SHP77 (cell line): ENCODE data around the gene NFE2L2.
"Not testable (repeated sequence)": the region's sequence is repeated elsewhere in the genome, so short reads cannot be mapped to it uniquely, and the experiment has no call there.

Source experiments
- DNase-seq, 2 experiments: peaks; one replicate each; lab custom pipeline; 2025; lab: John Stamatoyannopoulos, UW

NFE2L2 gene

GRCh38 chr2:177281400-177282180 lies 17.1 kb upstream of the NFE2L2 start:
- DNase-seq = no peak

DNA sequence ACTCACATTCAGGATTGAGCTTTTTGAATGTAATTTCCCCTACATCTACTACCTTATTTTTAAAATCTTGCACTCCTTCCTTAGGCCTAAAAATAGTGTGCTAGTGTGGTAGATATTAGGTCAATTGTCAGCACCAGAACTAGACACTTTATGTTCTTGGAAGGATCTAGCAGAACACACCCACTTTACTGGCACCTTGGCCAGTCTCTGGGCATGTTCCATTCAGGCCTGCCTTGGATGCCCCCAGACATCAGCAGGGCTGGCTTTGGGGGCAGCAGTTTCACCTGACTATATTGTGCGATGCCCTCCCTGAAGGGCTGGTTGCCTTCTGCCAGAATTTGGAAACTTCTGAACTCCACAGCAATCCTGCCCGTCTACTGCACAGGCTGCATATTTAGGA lies 15.3 kb upstream of the NFE2L2 start:
- no peak for DNase-seq

- no peak for DNase-seq
Observed at GRCh38 chr2:177275743-177276055, 11.2 kb upstream of the NFE2L2 start.

- no peak for DNase-seq
Observed at GRCh38 chr2:177275040-177275742, 10.7 kb upstream of the NFE2L2 start.

- DNase-seq = no peak
Observed at GRCh38 chr2:177273408-177273807, 8.9 kb upstream of the NFE2L2 start.

DNA sequence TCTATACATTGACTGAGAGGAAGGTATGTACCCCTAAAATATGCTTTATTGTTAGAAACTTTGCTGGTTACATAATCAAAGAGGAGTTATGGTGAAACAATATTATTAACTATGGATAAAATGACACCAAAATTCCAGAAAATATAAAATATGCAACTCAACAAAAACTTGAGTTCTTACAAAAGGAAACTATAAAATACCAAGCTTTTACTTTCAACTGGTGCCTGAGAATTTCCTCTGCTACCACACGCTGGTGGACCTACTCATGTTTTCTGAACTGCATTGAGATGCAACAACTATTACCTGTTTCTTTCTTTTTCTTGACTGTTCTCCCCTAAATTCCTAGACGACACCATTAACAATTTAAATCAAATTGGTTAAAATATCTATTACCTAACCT lies 8.2 kb upstream of the NFE2L2 start:
- no peak for DNase-seq

DNA sequence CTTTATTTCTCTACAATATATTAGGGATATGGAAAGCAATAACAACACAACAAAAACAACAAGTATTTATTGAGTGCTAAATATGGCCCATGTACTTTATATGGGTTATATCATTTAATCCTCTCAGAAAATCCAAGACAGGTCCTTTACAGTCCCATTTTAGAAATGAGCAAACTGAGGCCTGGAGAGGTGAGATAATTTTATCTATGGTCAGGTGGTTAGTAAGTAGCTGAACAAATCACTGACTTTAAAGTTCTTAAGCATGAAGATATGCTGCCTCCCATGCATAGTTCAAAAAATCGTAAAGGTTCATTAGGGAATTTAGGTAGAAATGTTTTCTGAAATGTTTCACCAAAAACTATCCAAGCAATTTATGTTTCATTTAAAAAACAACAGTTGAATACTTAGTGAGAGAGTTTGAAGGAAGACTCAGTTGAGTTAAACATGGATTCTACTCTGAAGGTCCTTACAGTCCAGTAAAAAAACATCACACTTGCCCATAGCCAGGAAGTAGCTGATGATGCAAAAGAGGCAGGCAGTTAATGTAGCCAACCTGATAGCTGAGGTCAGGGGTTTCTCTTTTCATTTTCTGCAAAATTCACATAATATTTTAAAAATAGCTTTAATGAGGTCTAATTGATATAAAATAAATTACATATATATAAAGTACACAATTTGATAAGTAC lies 7.6 kb upstream of the NFE2L2 start:
- no peak for DNase-seq

GRCh38 chr2:177270531-177270930 lies 6.0 kb upstream of the NFE2L2 start:
- DNase-seq = no peak

DNA sequence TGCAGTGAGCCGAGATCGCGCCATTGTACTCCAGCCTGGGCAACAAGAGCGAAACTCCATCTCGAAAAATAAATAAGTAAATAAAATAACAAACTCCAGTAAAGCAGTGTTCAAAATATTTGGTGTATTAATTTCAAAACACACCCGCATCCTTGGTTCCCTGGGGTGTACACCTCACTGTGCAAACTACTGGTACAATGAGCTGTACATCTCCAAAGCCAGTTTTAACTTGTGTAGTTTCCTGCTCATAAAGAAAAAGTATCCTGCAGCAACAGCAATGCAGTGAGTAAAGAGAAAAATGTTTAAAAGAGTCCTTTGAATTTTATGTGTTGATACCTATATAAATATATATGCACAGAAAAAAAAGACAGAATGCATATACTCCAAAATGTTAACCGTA lies 4.4 kb upstream of the NFE2L2 start:
- no peak for DNase-seq

- no peak for DNase-seq
Observed at GRCh38 chr2:177268187-177268871, 3.8 kb upstream of the NFE2L2 start.

DNA sequence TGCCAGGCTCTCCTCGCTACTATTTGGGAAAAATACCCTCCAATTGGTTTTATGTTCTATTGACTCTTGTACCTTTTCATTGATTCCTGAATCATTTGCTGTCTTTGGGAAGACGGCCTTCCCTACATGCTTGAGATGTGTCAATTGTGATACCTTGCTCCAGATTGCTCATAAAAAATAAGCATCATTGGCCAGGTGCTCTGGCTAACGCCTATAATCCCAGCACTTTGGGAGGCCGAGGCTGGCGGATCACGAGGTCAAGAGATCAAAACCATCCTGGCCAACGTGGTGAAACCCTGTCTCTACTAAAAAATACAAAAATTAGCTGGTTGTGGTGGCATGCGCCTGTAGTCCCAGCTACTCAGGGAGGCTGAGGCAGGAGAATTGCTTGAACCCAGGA lies 2.4 kb upstream of the NFE2L2 start:
- not testable (repeated sequence) for DNase-seq

- no peak for DNase-seq
Observed at GRCh38 chr2:177265824-177266817, 1.6 kb upstream of the NFE2L2 start.

DNA sequence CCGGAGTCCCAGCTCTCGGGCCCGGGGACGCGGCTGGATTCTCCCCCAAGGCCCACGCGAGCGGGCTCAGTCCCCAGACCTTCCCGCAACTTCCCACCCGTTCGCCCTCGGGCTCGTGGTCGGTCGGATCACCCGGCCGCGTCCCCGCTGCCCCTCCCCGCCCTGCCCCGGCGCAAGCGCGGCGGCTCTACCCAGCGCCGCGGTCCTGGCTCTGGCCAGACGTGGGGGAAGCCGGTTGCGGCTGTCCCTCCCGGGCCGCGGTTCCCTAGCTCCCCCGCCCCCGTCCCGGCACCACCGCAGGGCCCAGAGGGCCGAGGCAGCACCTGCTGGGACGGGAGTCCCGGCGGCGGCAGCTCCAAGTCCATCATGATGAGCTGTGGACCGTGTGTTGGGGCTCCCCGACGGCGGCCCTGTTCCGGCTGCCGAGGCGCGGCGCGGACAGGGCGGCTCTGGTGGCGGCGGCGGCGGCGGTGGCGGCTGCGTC lies 276 bp downstream of the NFE2L2 start:
- DNase-seq = no peak

- peak; percentile 75 to 88 for DNase-seq
Observed at GRCh38 chr2:177263451-177264208, 897 bp downstream of the NFE2L2 start.

- DNase-seq = no peak
Observed at GRCh38 chr2:177262958-177263450, 1.5 kb downstream of the NFE2L2 start.

DNA sequence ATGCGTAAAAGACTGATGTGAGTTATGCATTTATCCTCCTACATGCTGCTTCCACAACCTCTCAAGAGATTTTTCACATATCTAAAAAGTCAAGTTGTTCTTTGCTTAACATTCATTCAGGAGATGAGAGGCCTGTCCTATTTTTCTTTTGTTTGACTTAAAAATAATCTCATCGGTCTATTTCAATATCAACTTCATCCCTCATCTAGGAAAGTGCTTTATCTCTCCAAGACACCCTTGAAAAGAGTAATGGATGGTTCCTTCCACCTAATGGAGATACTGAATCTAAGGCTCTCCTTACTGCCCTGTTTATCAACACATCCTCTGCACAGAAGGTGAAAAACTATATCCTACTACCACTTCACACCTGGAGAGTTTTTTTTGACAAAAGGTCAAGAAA lies 2.4 kb downstream of the NFE2L2 start:
- no peak for DNase-seq

DNA sequence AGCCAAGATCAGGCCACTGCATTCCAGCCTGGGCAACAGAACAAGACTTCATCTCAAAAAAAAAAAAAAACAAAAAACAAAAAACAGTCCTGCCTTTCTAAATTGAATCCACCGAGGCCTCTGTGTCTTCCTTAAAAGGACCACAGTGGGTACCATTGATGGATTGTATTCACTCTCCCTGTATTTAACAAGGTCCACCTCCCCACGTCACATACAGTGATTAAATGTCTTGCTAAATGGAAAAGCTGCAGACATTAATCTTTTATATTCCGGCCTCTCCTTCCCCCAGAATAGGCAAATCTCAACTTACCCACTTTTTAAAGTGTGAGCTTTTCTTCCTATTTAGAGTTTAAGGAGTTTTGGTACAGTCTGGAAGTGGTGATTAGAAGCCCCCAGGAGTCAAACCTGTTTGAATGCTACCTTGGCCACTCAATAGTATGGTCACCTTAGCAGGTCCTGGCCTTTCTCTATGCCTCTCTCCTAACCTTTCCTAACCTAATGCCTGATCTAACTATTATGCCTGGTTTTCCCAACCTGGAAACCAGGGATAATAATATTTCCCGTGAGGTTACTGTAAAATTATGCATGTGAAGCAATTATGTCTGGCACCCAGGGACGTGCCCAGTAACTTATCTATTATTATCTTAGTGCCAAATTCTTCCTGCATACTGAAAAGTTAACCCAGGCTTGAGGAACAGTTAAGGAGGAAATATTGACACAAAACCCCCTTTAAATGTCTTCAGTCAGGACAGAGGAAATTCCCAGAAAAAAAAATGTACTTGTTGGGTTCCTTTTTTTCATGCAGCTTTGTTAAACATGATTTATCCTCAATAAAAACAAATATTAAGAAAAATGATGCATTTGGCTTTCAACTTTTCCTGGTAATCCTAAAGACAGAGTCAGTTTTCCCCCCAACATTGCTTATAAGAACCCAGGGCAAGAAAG lies 3.1 kb downstream of the NFE2L2 start:
- DNase-seq = no peak

- DNase-seq = no peak
Observed at GRCh38 chr2:177260379-177260778, 4.1 kb downstream of the NFE2L2 start.

DNA sequence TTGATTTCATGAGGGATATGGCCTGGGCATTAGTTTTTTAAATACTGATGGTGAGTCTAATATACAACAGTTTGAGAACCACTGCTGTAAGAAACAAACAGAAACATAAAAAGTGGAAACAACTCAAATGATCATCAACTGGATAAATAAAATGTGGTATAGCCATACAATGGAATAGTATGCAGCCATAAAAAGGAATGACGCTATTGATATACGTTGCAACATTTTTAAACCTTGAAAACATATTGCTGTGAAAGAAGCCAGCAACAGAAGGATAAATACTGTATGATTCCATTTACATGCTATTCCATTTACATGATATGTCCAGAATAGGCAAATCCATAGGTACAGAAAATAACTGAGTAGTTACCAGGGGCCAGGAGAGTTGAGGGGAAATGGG lies 6.5 kb downstream of the NFE2L2 start:
- no peak for DNase-seq
